Panc1 (cell line): Measurements from ENCODE around the gene TP53AIP1. TPM values are rescaled to one million over a fixed set of nuclear protein-coding genes. Genes with fewer than 3 reads are reported as not detected.

Source experiments
- ATAC-seq: fragments of 200-7000 bp; cut with Tn5 transposase; 2 replicates; pipeline ENCODE4 v1.9.1; 2020; ENCODE audit warnings: mild to moderate bottlenecking, moderate library complexity
- BruUV-seq: library from RNA; stranded (reverse); fragments of 400-500 nt; replicated peaks from 2 replicates; lab custom pipeline; 2021; lab: Mats Ljungman, UMichigan
- CTCF ChIA-PET: fragments of 300-600 bp; sonication (Branson Sonifier 250); formaldehyde crosslinking; loops from one replicate; lab custom pipeline; 2022; ENCODE audit warnings: antibody characterized with exemption; lab: Charles Lee
- POLR2A ChIA-PET: fragments of 300-600 bp; sonication (Branson Sonifier 250); formaldehyde crosslinking; loops from one replicate; lab custom pipeline; 2022; ENCODE audit warnings: antibody characterized with exemption; lab: Charles Lee
- DNase-seq: peaks from one replicate; pipeline ENCODE4 v3.0.0-alpha.2; 2010; ENCODE audit warnings: low read depth, low spot score
- H3K27ac ChIP-seq: 2 replicates; pipeline ENCODE4 v1.5.1; 2011; ENCODE audit warnings: mild to moderate bottlenecking, low read length, inconsistent platforms
- H3K27me3 ChIP-seq: fragments of 200-500 bp; sonication (Bioruptor generic); 2 replicates; pipeline ENCODE4 v1.6.0; 2014; ENCODE audit warnings: low read length, inconsistent platforms; ENCODE audit not compliant: control insufficient read depth, insufficient read depth
- H3K36me3 ChIP-seq: fragments of 200-500 bp; sonication (Bioruptor generic); 2 replicates; pipeline ENCODE4 v1.5.1; 2014; ENCODE audit warnings: inconsistent platforms, mild to moderate bottlenecking, low read length, moderate library complexity; ENCODE audit not compliant: control insufficient read depth, insufficient read depth
- H3K4me1 ChIP-seq: 2 replicates; pipeline ENCODE4 v1.5.1; 2011; ENCODE audit warnings: inconsistent platforms, mild to moderate bottlenecking, low read length, moderate library complexity; ENCODE audit not compliant: control insufficient read depth, insufficient read depth
- H3K4me3 ChIP-seq, 2 experiments: 2 replicates each; pipeline ENCODE4 v1.5.1; 2011 to 2012; ENCODE audit warnings: low read depth in 2 of 2, low read length in 2 of 2, mild to moderate bottlenecking in 2 of 2, inconsistent platforms in 1 of 2, moderate library complexity in 1 of 2
- H3K9me3 ChIP-seq: fragments of 200-500 bp; sonication (Bioruptor generic); 2 replicates; pipeline ENCODE4 v1.5.1; 2014; ENCODE audit warnings: low read depth, mild to moderate bottlenecking, inconsistent platforms, low read length, moderate library complexity; ENCODE audit not compliant: control insufficient read depth, insufficient read depth
- CTCF ChIP-seq: fragments of 450-650 bp; IDR thresholded peaks from 2 replicates; pipeline ENCODE4 v1.5.1; 2017; ENCODE audit warnings: mild to moderate bottlenecking
- POLR2AphosphoS5 ChIP-seq: IDR thresholded peaks from 2 replicates; pipeline ENCODE4 v1.6.1; 2012; ENCODE audit warnings: mild to moderate bottlenecking, low read depth, low read length, moderate library complexity
- SIN3A ChIP-seq: IDR thresholded peaks from 2 replicates; pipeline ENCODE4 v1.6.1; 2012; ENCODE audit warnings: low read depth, mild to moderate bottlenecking, low read length, moderate library complexity, borderline replicate concordance; ENCODE audit not compliant: insufficient read depth
- TCF7L2 ChIP-seq: IDR thresholded peaks from 2 replicates; pipeline ENCODE4 v1.6.1; 2011; ENCODE audit warnings: mild to moderate bottlenecking, low read depth, low read length, inconsistent platforms
- in situ Hi-C: cut with HindIII; loops from 2 replicates; pipeline ENCODE4 v1.10.0; 2016; ENCODE audit warnings: low sequenced_read_pairs, low pct_unique_long_range_greater_than_20kb
- intact Hi-C: fragments of 100-400 bp; cut with micrococcal nuclease; formaldehyde crosslinking; loops from one replicate; pipeline ENCODE4 v1.10.0; 2022; ENCODE audit not compliant: unreplicated experiment
- total RNA-seq: library from RNA; stranded (reverse); gene quantifications from one replicate; pipeline ENCODE4 v1.2.1, GENCODE V29; 2021; ENCODE audit not compliant: unreplicated experiment
- TF ChIP-seq, protein P1 (sequence below), 2 experiments: IDR thresholded peaks; 2 replicates each; pipeline ENCODE4 v1.6.1; 2011 to 2012; ENCODE audit warnings: low read depth in 2 of 2, control low read depth in 1 of 2, low read length in 1 of 2, mild to moderate bottlenecking in 1 of 2, moderate library complexity in 1 of 2; ENCODE audit not compliant: insufficient read depth in 1 of 2

The TP53AIP1 gene
- total RNA-seq, 1 experiment from 2014 or later = 0.08 TPM

GRCh38 chr11:128943428-128943976, 831 bp upstream of the TP53AIP1 start:
- intact Hi-C loops = no loop called here
- H3K9me3 ChIP-seq = no peaks in the 10 kb centered on the region
- ChIA-PET POLR2A (no interaction called here), CTCF (no interaction called here)
- in situ Hi-C loops = no loop called here
- no peaks in the 10 kb centered on the region for H3K27me3 ChIP-seq
- no peak overlapping the region for H3K27ac ChIP-seq
- DNase-seq = no peak
- no peaks in the 10 kb centered on the region for H3K36me3 ChIP-seq
- no TSS peak for BruUV-seq
- ATAC-seq = no peak
- TF ChIP-seq, protein P1, sequence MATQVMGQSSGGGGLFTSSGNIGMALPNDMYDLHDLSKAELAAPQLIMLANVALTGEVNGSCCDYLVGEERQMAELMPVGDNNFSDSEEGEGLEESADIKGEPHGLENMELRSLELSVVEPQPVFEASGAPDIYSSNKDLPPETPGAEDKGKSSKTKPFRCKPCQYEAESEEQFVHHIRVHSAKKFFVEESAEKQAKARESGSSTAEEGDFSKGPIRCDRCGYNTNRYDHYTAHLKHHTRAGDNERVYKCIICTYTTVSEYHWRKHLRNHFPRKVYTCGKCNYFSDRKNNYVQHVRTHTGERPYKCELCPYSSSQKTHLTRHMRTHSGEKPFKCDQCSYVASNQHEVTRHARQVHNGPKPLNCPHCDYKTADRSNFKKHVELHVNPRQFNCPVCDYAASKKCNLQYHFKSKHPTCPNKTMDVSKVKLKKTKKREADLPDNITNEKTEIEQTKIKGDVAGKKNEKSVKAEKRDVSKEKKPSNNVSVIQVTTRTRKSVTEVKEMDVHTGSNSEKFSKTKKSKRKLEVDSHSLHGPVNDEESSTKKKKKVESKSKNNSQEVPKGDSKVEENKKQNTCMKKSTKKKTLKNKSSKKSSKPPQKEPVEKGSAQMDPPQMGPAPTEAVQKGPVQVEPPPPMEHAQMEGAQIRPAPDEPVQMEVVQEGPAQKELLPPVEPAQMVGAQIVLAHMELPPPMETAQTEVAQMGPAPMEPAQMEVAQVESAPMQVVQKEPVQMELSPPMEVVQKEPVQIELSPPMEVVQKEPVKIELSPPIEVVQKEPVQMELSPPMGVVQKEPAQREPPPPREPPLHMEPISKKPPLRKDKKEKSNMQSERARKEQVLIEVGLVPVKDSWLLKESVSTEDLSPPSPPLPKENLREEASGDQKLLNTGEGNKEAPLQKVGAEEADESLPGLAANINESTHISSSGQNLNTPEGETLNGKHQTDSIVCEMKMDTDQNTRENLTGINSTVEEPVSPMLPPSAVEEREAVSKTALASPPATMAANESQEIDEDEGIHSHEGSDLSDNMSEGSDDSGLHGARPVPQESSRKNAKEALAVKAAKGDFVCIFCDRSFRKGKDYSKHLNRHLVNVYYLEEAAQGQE (IDR thresholded peaks at IDR 0.05; ENCODE audit: insufficient read depth in 1 of 2, low read depth in 2 of 2, low read length in 1 of 2) = no peak
- TF ChIP-seq CTCF (no peak), TCF7L2 (no peak), POLR2AphosphoS5 (no peak), SIN3A (no peak)
- no peaks in the 10 kb centered on the region for H3K4me1 ChIP-seq
- no peak overlapping the region for H3K4me3 ChIP-seq

DNA sequence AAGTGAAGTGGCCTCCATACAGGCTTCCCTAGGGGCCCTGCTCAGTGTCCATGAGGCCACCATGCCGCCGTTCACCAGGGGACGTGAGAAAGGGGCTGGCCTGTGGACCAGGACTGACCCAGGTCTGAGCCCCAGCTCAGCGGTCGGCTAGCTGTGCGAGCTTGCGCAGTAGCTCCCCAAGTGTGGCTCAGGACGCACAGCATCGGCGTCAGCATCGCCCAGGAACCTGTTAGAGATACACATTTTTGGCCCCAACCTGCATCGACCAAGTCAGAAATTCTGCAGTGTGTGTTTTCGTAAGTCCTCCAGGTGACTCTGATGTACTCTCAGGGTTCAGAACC, 429 bp downstream of the TP53AIP1 start:
- intact Hi-C loops (no loop called here), in situ Hi-C loops (no loop called here)
- Histone ChIP-seq H3K9me3 (no peaks in the 10 kb centered on the region), H3K27me3 (no peaks in the 10 kb centered on the region), H3K36me3 (no peaks in the 10 kb centered on the region), H3K27ac (no peak overlapping the region), H3K4me1 (no peaks in the 10 kb centered on the region), H3K4me3 (no peak overlapping the region)
- CTCF ChIA-PET = no interaction called here
- ATAC-seq (no peak), DNase-seq (no peak)
- BruUV-seq = no TSS peak
- TF ChIP-seq CTCF (no peak), POLR2AphosphoS5 (no peak), TCF7L2 (no peak), SIN3A (no peak)
- TF ChIP-seq, protein P1 (IDR thresholded peaks at IDR 0.05; ENCODE audit: insufficient read depth in 1 of 2, low read depth in 2 of 2, low read length in 1 of 2) = no peak
- POLR2A ChIA-PET = no interaction called here
